Keratinocyte (primary cell): Measurements from ENCODE around the gene TP53RK.

Source experiments
- CTCF ChIP-seq, 3 experiments: IDR thresholded peaks in 1 of 3; conservative IDR thresholded peaks in 1 of 3; optimal IDR thresholded peaks in 1 of 3; 2 replicates in 2 of 3; 3 replicates in 1 of 3; pipeline versions ENCODE3 to v1.5.1; 2011; ENCODE audit warnings: low read length in 3 of 3, mild to moderate bottlenecking in 3 of 3, moderate library complexity in 2 of 3, control low read depth in 1 of 3, inconsistent platforms in 1 of 3; ENCODE audit not compliant: insufficient read depth in 2 of 3; ENCODE audit errors: extremely low read depth in 1 of 3
- EZH2 ChIP-seq: IDR thresholded peaks from one replicate; pipeline ENCODE4 v1.6.1; 2012; ENCODE audit warnings: inconsistent platforms, mild to moderate bottlenecking, low read length, moderate library complexity

GRCh38 chr20:46731770-46732169 lies 42.5 kb upstream of the TP53RK start:
- TF ChIP-seq EZH2 = no peak
- no peak for TF ChIP-seq CTCF (optimal IDR thresholded peaks at IDR 0.05 in 1 of 3, IDR thresholded peaks at IDR 0.05 in 1 of 3, conservative IDR thresholded peaks at IDR 0.05 in 1 of 3; ENCODE audit: extremely low read depth in 1 of 3, insufficient read depth in 2 of 3, low read length in 3 of 3)
